H1 (cell line): ENCODE results near the gene WNT9A. TPM values are rescaled to one million over a fixed set of nuclear protein-coding genes. Genes with fewer than 3 reads are reported as not detected.

Experiments
- CTCF ChIA-PET: fragments of 300-600 bp; sonication (Branson Sonifier 250); formaldehyde crosslinking; loops from one replicate; lab custom pipeline; 2021; ENCODE audit not compliant: partially characterized antibody; lab: Charles Lee
- POLR2A ChIA-PET: fragments of 300-600 bp; sonication (Branson Sonifier 250); formaldehyde crosslinking; loops from one replicate; lab custom pipeline; 2021; ENCODE audit warnings: inconsistent platforms; ENCODE audit not compliant: partially characterized antibody; lab: Charles Lee
- DNase-seq, 2 experiments: peaks; one replicate each; pipeline versions ENCODE4 v3.0.0 to v3.0.0-alpha.2; 2010 to 2022; ENCODE audit warnings: low spot score in 2 of 2, low read depth in 1 of 2, mixed read lengths in 1 of 2
- FAIRE-seq: peaks from 2 replicates; lab custom pipeline; 2011; peaks lifted over from hg19 to GRCh38; lab: Jason Lieb, UNC
- H2AFZ ChIP-seq: 2 replicates; pipeline ENCODE4 v1.8.1; 2012; ENCODE audit warnings: low read length, inconsistent platforms
- H2AK5ac ChIP-seq: 2 replicates; pipeline ENCODE4 v1.6.1; 2013; ENCODE audit warnings: low read depth, low read length
- H2BK120ac ChIP-seq: replicated peaks from 2 replicates; pipeline ENCODE3; 2013; ENCODE audit warnings: low read depth, low read length, inconsistent platforms
- H2BK12ac ChIP-seq: 2 replicates; pipeline ENCODE4 v1.6.1; 2013; ENCODE audit warnings: low read depth, low read length
- H2BK15ac ChIP-seq: 2 replicates; pipeline ENCODE4 v1.6.1; 2013; ENCODE audit warnings: low read length
- H2BK20ac ChIP-seq: 2 replicates; pipeline ENCODE4 v1.6.1; 2013; ENCODE audit warnings: low read length
- H2BK5ac ChIP-seq: 2 replicates; pipeline ENCODE4 v1.6.1; 2013; ENCODE audit warnings: low read depth, low read length
- H3K14ac ChIP-seq: 2 replicates; pipeline ENCODE4 v1.6.1; 2013; ENCODE audit warnings: inconsistent platforms; ENCODE audit not compliant: insufficient read length
- H3K18ac ChIP-seq: 2 replicates; pipeline ENCODE4 v1.6.1; 2013; ENCODE audit warnings: low read length; ENCODE audit errors: extremely low read depth
- H3K23ac ChIP-seq: 2 replicates; pipeline ENCODE4 v1.6.1; 2013; ENCODE audit warnings: inconsistent platforms; ENCODE audit not compliant: insufficient read length
- H3K23me2 ChIP-seq: 2 replicates; pipeline ENCODE4 v1.6.1; 2013; ENCODE audit warnings: low read depth, low read length
- H3K27ac ChIP-seq: 2 replicates; pipeline ENCODE4 v1.6.1; 2011; ENCODE audit warnings: low read depth, low read length, inconsistent platforms
- H3K27me3 ChIP-seq, 4 experiments: replicated peaks in 1 of 4; 1 replicate in 1 of 4; 2 replicates in 3 of 4; pipeline versions ENCODE4 v1.6.1 to v1.8.1; 2011 to 2013; ENCODE audit warnings: low read length in 3 of 4, mild to moderate bottlenecking in 3 of 4, inconsistent platforms in 2 of 4, mixed read lengths in 2 of 4, moderate library complexity in 1 of 4; ENCODE audit not compliant: control insufficient read depth in 3 of 4, insufficient read depth in 3 of 4; ENCODE audit errors: extremely low read depth in 1 of 4
- H3K36me3 ChIP-seq, 4 experiments: 2 replicates each; pipeline versions ENCODE4 v1.6.1 to v1.8.1; 2011 to 2013; ENCODE audit warnings: mild to moderate bottlenecking in 4 of 4, low read length in 3 of 4, moderate library complexity in 2 of 4, control low read depth in 1 of 4, inconsistent platforms in 1 of 4; ENCODE audit not compliant: insufficient read depth in 4 of 4, control insufficient read depth in 2 of 4
- H3K4ac ChIP-seq: replicated peaks from 2 replicates; pipeline ENCODE3; 2013; ENCODE audit warnings: low read length, low read depth, mixed read lengths, inconsistent platforms; ENCODE audit not compliant: insufficient read length
- H3K4me1 ChIP-seq, 4 experiments: replicated peaks in 1 of 4; 1 replicate in 1 of 4; 2 replicates in 3 of 4; pipeline versions ENCODE4 v1.6.1 to v1.8.1; 2011 to 2013; ENCODE audit warnings: low read length in 3 of 4, inconsistent platforms in 2 of 4, mixed read lengths in 1 of 4; ENCODE audit not compliant: insufficient read depth in 4 of 4, control insufficient read depth in 3 of 4
- H3K4me2 ChIP-seq, 2 experiments: 2 replicates each; pipeline versions ENCODE4 v1.6.1 to v1.8.1; 2011 to 2013; ENCODE audit warnings: low read depth in 2 of 2, low read length in 2 of 2, control low read depth in 1 of 2, inconsistent platforms in 1 of 2, mild to moderate bottlenecking in 1 of 2; ENCODE audit not compliant: insufficient read depth in 1 of 2
- H3K4me3 ChIP-seq, 4 experiments: fragments of 200-600, 300-600 bp in 1 of 4; sonication (generic), shearing (Covaris generic), sonication (Bioruptor Twin) in 1 of 4; 2 replicates each; pipeline versions ENCODE4 v1.5.1 to v1.8.1; 2011 to 2016; ENCODE audit warnings: low read length in 4 of 4, low read depth in 3 of 4, control low read depth in 2 of 4, inconsistent platforms in 2 of 4, mild to moderate bottlenecking in 2 of 4, mixed read lengths in 1 of 4, moderate library complexity in 1 of 4; ENCODE audit not compliant: insufficient read depth in 2 of 4; ENCODE audit errors: extremely low read depth in 1 of 4
- H3K56ac ChIP-seq: replicated peaks from 2 replicates; pipeline ENCODE3; 2013; ENCODE audit warnings: low read depth, mild to moderate bottlenecking, mixed read lengths, low read length, inconsistent platforms; ENCODE audit not compliant: insufficient read length
- H3K79me1 ChIP-seq: 2 replicates; pipeline ENCODE4 v1.6.1; 2013; ENCODE audit warnings: low read depth, low read length, control low read depth
- H3K79me2 ChIP-seq, 2 experiments: 2 replicates each; pipeline versions ENCODE4 v1.6.1 to v1.8.1; 2012 to 2013; ENCODE audit warnings: low read length in 2 of 2, mild to moderate bottlenecking in 2 of 2, inconsistent platforms in 1 of 2; ENCODE audit not compliant: insufficient read depth in 2 of 2, control insufficient read depth in 1 of 2
- H3K9ac ChIP-seq, 4 experiments: replicated peaks in 1 of 4; 1 replicate in 1 of 4; 2 replicates in 3 of 4; pipeline versions ENCODE4 v1.6.1 to v1.8.1; 2011 to 2013; ENCODE audit warnings: low read depth in 3 of 4, low read length in 3 of 4, control low read depth in 2 of 4, mild to moderate bottlenecking in 2 of 4, moderate library complexity in 2 of 4, inconsistent platforms in 1 of 4; ENCODE audit errors: extremely low read depth in 1 of 4
- H3K9me3 ChIP-seq, 2 experiments: 2 replicates each; pipeline versions ENCODE4 v1.6.1 to v1.8.1; 2012 to 2013; ENCODE audit warnings: mild to moderate bottlenecking in 2 of 2, moderate library complexity in 2 of 2, control low read depth in 1 of 2, inconsistent platforms in 1 of 2, low read depth in 1 of 2, low read length in 1 of 2, mixed read lengths in 1 of 2; ENCODE audit not compliant: insufficient read depth in 2 of 2
- H4K20me1 ChIP-seq, 2 experiments: replicated peaks in 1 of 2; 2 replicates each; pipeline versions ENCODE3 to v1.8.1; 2011 to 2013; ENCODE audit warnings: inconsistent platforms in 2 of 2, low read length in 2 of 2, mild to moderate bottlenecking in 1 of 2; ENCODE audit not compliant: insufficient read depth in 2 of 2, control insufficient read depth in 1 of 2
- H4K5ac ChIP-seq: 2 replicates; pipeline ENCODE4 v1.6.1; 2013; ENCODE audit warnings: low read length, low read depth, mixed read lengths, inconsistent platforms; ENCODE audit not compliant: insufficient read length
- H4K8ac ChIP-seq: 2 replicates; pipeline ENCODE4 v1.8.0; 2013; ENCODE audit warnings: mild to moderate bottlenecking, moderate library complexity, low read length, inconsistent platforms; ENCODE audit not compliant: insufficient read depth; ENCODE audit errors: extremely low read depth
- H4K91ac ChIP-seq: replicated peaks from 2 replicates; pipeline ENCODE3; 2013; ENCODE audit warnings: low read length, mixed read lengths, inconsistent platforms; ENCODE audit not compliant: insufficient read length
- TBP ChIP-seq: IDR thresholded peaks from 2 replicates; pipeline ENCODE4 v1.6.1; 2011; ENCODE audit warnings: low read depth, low read length, improper control_type of control experiment
- WGBS, 2 experiments: shearing (Covaris generic) in 1 of 2; methylation state at CpG; one replicate each; pipeline versions ENCODE4 v1.1.6 to v1.1.7; 2013 to 2015; ENCODE audit warnings: low lambda C conversion rate in 2 of 2, mixed read lengths in 2 of 2, inconsistent platforms in 1 of 2, low coverage in 1 of 2, missing lambda C conversion rate in 1 of 2; ENCODE audit not compliant: insufficient replicate concordance in 2 of 2, insufficient coverage in 1 of 2, insufficient read length in 1 of 2; ENCODE audit errors: extremely low coverage in 1 of 2, missing lambda C conversion rate in 1 of 2; 5-methylcytosine and 5-hydroxymethylcytosine counted together
- polyA plus RNA-seq, 7 experiments: library from polyadenylated mRNA; depleted of rRNA in 3 of 7; stranded (reverse) in 5 of 7; unstranded in 2 of 7; fragments of >200 nt in 5 of 7; fragments of 200-250 nt in 2 of 7; gene quantifications; 1 replicate in 5 of 7; 2 replicates in 1 of 7; 4 replicates in 1 of 7; pipeline versions ENCODE4 v1.2.1 to v1.2.3, GENCODE V29; 2011 to 2013; ENCODE audit warnings: missing spikeins in 2 of 7, mixed read lengths in 2 of 7
- total RNA-seq: library from RNA; stranded (reverse); fragmentation: NEBNext Ultra II Directional; extraction: Animal tissue kit (Norgen Biotek cat#: 25700); gene quantifications from 2 replicates; pipeline ENCODE4 v1.2.1, GENCODE V29; 2021

WNT9A gene
- total and polyA plus RNA-seq, 2 of the 8 experiments (the other 6 are each of a cell fraction or from before 2014, with no cell fraction given): 1.1 to 1.5 TPM

DNA sequence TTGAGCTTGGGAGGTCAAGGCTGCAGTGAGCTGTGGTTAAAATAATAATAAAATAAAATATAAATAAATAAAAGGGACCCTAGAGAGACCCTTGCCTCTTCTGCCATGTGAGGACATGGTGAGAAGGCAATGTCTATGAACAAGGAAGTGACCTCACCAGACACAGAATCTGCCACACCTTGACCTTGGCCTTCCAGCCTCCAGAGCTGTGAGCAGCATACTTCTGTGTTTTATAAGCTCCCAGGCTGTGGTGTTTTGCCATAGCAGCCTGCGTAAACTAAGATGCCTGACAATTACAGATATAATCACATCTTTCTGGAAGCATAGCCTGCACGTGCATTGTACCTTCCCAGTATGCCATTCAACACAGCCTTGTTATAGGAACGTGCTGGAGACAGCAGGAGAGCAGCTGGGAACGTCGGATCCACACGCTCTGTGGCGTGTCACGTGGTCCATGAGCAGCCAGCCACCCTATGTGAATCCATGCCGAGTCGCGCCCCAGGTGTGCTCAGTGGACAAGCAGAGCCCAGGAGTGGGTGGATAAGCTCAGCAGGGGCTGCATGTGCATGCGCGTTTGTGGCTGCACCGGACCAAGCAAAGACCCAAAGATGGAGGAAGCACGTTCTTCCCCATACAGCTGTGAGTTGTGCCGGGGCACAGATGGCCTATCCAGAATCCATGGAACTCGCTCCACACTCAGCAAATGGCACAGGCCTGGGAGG is 17.8 kb downstream of the WNT9A start:
- POLR2A ChIA-PET: no interaction called here
- FAIRE-seq: no peak
- Histone ChIP-seq H3K4me3 (no peak overlapping the region), H3K4me1 (peaks cover 0 to 3% (median 1%) of the 10 kb centered on the region in 4 experiments; a peak in 1 of 7 replicates), H4K8ac (no peak overlapping the region), H3K56ac (no peak overlapping the region), H2BK120ac (no peak overlapping the region), H3K36me3 (no peaks in the 10 kb centered on the region), H3K14ac (no peak overlapping the region), H3K4ac (no peak overlapping the region), H2AFZ (no peak overlapping the region), H4K20me1 (no peaks in the 10 kb centered on the region), H3K23me2 (no peaks in the 10 kb centered on the region), H2BK12ac (no peak overlapping the region), H2BK20ac (no peak overlapping the region), H3K79me1 (0 out of 2 replicates have a peak, but pooled peaks cover 3% of the 10 kb centered on the region), H4K91ac (no peak overlapping the region), H3K9ac (no peak overlapping the region), H2BK5ac (no peak overlapping the region), H2BK15ac (no peak overlapping the region), H3K27ac (no peak overlapping the region), H2AK5ac (no peak overlapping the region), H3K27me3 (no peaks in the 10 kb centered on the region), H4K5ac (no peak overlapping the region), H3K4me2 (no peak overlapping the region), H3K23ac (no peak overlapping the region), H3K18ac (no peak overlapping the region), H3K9me3 (no peaks in the 10 kb centered on the region), H3K79me2 (no peaks in the 10 kb centered on the region)
- CTCF ChIA-PET: interaction anchor here (1.1 to 1.7 kb wide), 6 partner anchors 10 to 168 kb away, joined by 3 to 5 read pairs (median 3); no protein-coding TSS in a partner anchor
- DNase-seq: no peak
- 85% methylated on average over 17 of the region's 17 CpGs; no CpG with 5 or more reads in 1 of the 2 experiments for WGBS, 2 experiments
- TF ChIP-seq TBP: no peak
